Body of pancreas (tissue), 4 donors: Measurements from ENCODE around the gene MAT2B. TPM values are rescaled to one million over a fixed set of nuclear protein-coding genes. Genes with fewer than 3 reads are reported as not detected.

ENCODE experiments used
- ATAC-seq: fragments of 150-250 bp; one replicate; pipeline ENCODE4 v1.9.1; 2016
- DNase-seq, 4 donors: peaks; one replicate each; pipeline ENCODE4 v3.0.0-alpha.2; 2019
- H3K27ac ChIP-seq, 4 donors: fragments of 200-600 bp; sonication (generic); 1 replicate in 3 of 4; 2 replicates in 1 of 4; pipeline versions ENCODE4 v1.5.1 to v1.6.1; 2016 to 2019; ENCODE audit warnings: mild to moderate bottlenecking in 1 of 4, mixed read lengths in 1 of 4, moderate library complexity in 1 of 4
- H3K27me3 ChIP-seq, 2 donors: fragments of 200-600 bp; sonication (generic); one replicate each; pipeline ENCODE4 v1.6.0; 2016; ENCODE audit warnings: mild to moderate bottlenecking in 1 of 2
- H3K36me3 ChIP-seq, 2 donors: fragments of 200-600 bp; sonication (generic); replicated peaks in 1 of 2; 2 replicates each; pipeline ENCODE4 v1.5.1; 2016; ENCODE audit warnings: low read depth in 2 of 2; ENCODE audit not compliant: insufficient read depth in 1 of 2
- H3K4me1 ChIP-seq: fragments of 200-600 bp; sonication (generic); one replicate; pipeline ENCODE4 v1.6.0; 2016
- H3K4me3 ChIP-seq, 2 donors: fragments of 200-600 bp; sonication (generic); 1 replicate in 1 of 2; 2 replicates in 1 of 2; pipeline ENCODE4 v1.5.1; 2016 to 2019
- H3K9me3 ChIP-seq, 3 donors: fragments of 200-600 bp; sonication (generic); 1 replicate in 2 of 3; 2 replicates in 1 of 3; pipeline ENCODE4 v1.5.1; 2016
- CTCF ChIP-seq, 7 experiments: fragments of 450-650 bp in 4 of 7; fragments of 200-600 bp in 3 of 7; sonication (generic) in 3 of 7; IDR thresholded peaks; one replicate each; pipeline ENCODE4 v1.5.1; 2016 to 2019; ENCODE audit warnings: antibody characterized with exemption in 7 of 7
- POLR2A ChIP-seq, 3 donors: fragments of 450-650 bp; IDR thresholded peaks; one replicate each; pipeline ENCODE4 v1.6.1; 2016; ENCODE audit warnings: antibody characterized with exemption in 3 of 3, mild to moderate bottlenecking in 2 of 3
- WGBS, 2 donors: methylation state at CpG; one replicate each; pipeline ENCODE4 v1.1.5; 2017; 5-methylcytosine and 5-hydroxymethylcytosine counted together
- intact Hi-C: fragments of 100-400 bp; cut with DNase I; formaldehyde crosslinking; loops from one replicate; pipeline ENCODE4 v1.15.1; 2023
- total RNA-seq, 2 donors: library from RNA; depleted of rRNA; stranded (reverse); fragments of >200 nt; gene quantifications; one replicate each; pipeline ENCODE4 v1.1.0, GENCODE V29; 2016

The MAT2B gene
- total RNA-seq, 2 donors from 2014 or later = 18.5 to 29.1 TPM

- H3K27me3 ChIP-seq = no peaks in the 10 kb centered on the region
- intact Hi-C loops = no loop called here
- peaks cover 33% of the 10 kb centered on the region for H3K4me1 ChIP-seq
- H3K9me3 ChIP-seq = no peaks in the 10 kb centered on the region
- ATAC-seq (no peak), DNase-seq (no peak)
- H3K4me3 ChIP-seq = no peak overlapping the region
- WGBS, 2 donors = 86 to 93% methylated on average over 5 of the region's 5 CpGs
- H3K36me3 ChIP-seq = peaks cover 9 to 25% of the 10 kb centered on the region in 2 donors
- H3K27ac ChIP-seq = no peak overlapping the region
- TF ChIP-seq CTCF (IDR thresholded peaks at IDR 0.05) (no peak), POLR2A (IDR thresholded peaks at IDR 0.05) (no peak)
These were observed 7.1 kb downstream of the MAT2B start for GRCh38 chr5:163512526-163512925.

GRCh38 chr5:163525096-163525495 is 19.7 kb downstream of the MAT2B start:
- no peaks in the 10 kb centered on the region for H3K27me3 ChIP-seq
- ATAC-seq (no peak), DNase-seq (no peak)
- no peak overlapping the region for H3K4me3 ChIP-seq
- WGBS, 2 donors = 77 to 80% methylated on average over 1 of the region's 1 CpG
- H3K4me1 ChIP-seq = no peaks in the 10 kb centered on the region
- TF ChIP-seq POLR2A (IDR thresholded peaks at IDR 0.05) = no peak
- TF ChIP-seq CTCF (IDR thresholded peaks at IDR 0.05) = no peak
- no peak overlapping the region for H3K27ac ChIP-seq
- intact Hi-C loops = no loop called here
- no peaks in the 10 kb centered on the region for H3K9me3 ChIP-seq
- H3K36me3 ChIP-seq = no peaks in the 10 kb centered on the region

GRCh38 chr5:163529698-163530097 is 24.3 kb downstream of the MAT2B start:
- H3K27ac ChIP-seq = no peak overlapping the region
- TF ChIP-seq CTCF (IDR thresholded peaks at IDR 0.05) (no peak), POLR2A (IDR thresholded peaks at IDR 0.05) (no peak)
- WGBS, 2 donors = 68 to 72% methylated on average over 5 of the region's 5 CpGs
- no peak overlapping the region for H3K4me3 ChIP-seq
- intact Hi-C loops = no loop called here
- no peaks in the 10 kb centered on the region for H3K4me1 ChIP-seq
- H3K9me3 ChIP-seq = no peaks in the 10 kb centered on the region
- no peak for ATAC-seq
- DNase-seq = no peak
- H3K27me3 ChIP-seq = no peaks in the 10 kb centered on the region
- no peaks in the 10 kb centered on the region for H3K36me3 ChIP-seq

GRCh38 chr5:163531272-163531671 is 25.9 kb downstream of the MAT2B start:
- H3K27ac ChIP-seq = no peak overlapping the region

More at GRCh38 chr5:163531272-163531671, 25.9 kb downstream of the MAT2B start:
- 64 to 69% methylated on average over 3 of the region's 3 CpGs for WGBS, 2 donors
- no peaks in the 10 kb centered on the region for H3K4me1 ChIP-seq
- no peak for TF ChIP-seq POLR2A (IDR thresholded peaks at IDR 0.05)
- no peak for TF ChIP-seq CTCF (IDR thresholded peaks at IDR 0.05)
- no peaks in the 10 kb centered on the region for H3K9me3 ChIP-seq
- intact Hi-C loops = no loop called here
- H3K36me3 ChIP-seq = no peaks in the 10 kb centered on the region
- no peak overlapping the region for H3K4me3 ChIP-seq
- no peaks in the 10 kb centered on the region for H3K27me3 ChIP-seq
- DNase-seq (no peak), ATAC-seq (no peak)
